ENCODE measurements around the gene DNAH2. TPM values are rescaled to one million over a fixed set of nuclear protein-coding genes. Genes with fewer than 3 reads are reported as not detected.
"Not testable (repeated sequence)": the region's sequence is repeated elsewhere in the genome, so short reads cannot be mapped to it uniquely, and the experiment has no call there.

The DNAH2 gene
- polyA plus RNA-seq, 1 of the 3 experiments (the other 2 are of a cell fraction), result 0.13 TPM

GRCh38 chr17:7807206-7807605, 89.7 kb downstream of the DNAH2 start:
- Histone ChIP-seq H3K36me3 (replicated peaks in 1 of 2; ENCODE audit: control insufficient read depth in 1 of 2, insufficient read depth in 2 of 2, low read length in 1 of 2) (no peaks in the 10 kb centered on the region), H3K9ac (no peak overlapping the region), H3K4me1 (ENCODE audit: control insufficient read depth in 1 of 2, insufficient read depth in 2 of 2, low read depth in 1 of 2, low read length in 1 of 2) (no peaks in the 10 kb centered on the region), H3F3A (replicated peaks; ENCODE audit: insufficient read depth) (no peaks in the 10 kb centered on the region), H3K9me3 (no peaks in the 10 kb centered on the region), H3K4me3 (ENCODE audit: low read depth in 2 of 2, low read length in 1 of 2) (no peak overlapping the region), H4K20me1 (ENCODE audit: insufficient read depth) (no peaks in the 10 kb centered on the region), H3K27me3 (ENCODE audit: insufficient read depth) (no peaks in the 10 kb centered on the region; the same call in 1 of the 2 replicates), H3K4me2 (no peak overlapping the region), H3K79me2 (ENCODE audit: insufficient read depth) (no peaks in the 10 kb centered on the region), H2AFZ (ENCODE audit: low read depth) (no peak overlapping the region), H3K9me2 (no peaks in the 10 kb centered on the region), H3K27ac (ENCODE audit: low read depth in 2 of 2, low read length in 1 of 2) (no peak overlapping the region)
- ChIA-PET CTCF (interaction anchor here (0.7 to 1.1 kb wide), 2 partner anchors 16 to 64 kb away, joined by 3 read pairs; no protein-coding TSS in a partner anchor), POLR2A (no interaction called here)
- TF ChIP-seq FOSL2 (IDR thresholded peaks at IDR 0.05; ENCODE audit: borderline replicate concordance, low read depth) (no peak), MXI1 (IDR thresholded peaks at IDR 0.05; ENCODE audit: low read depth, low read length) (no peak), EZH2phosphoT487 (IDR thresholded peaks at IDR 0.05; ENCODE audit: borderline replicate concordance, low read depth) (no peak)
- DNase-seq, result no peak
- WGBS (ENCODE audit: low lambda C conversion rate), result 87% methylated on average over 21 of the region's 21 CpGs

GRCh38 chr17:7809086-7809790, 91.7 kb downstream of the DNAH2 start:
- CTCF ChIA-PET, result interaction anchor here (1.3 kb wide), 1 partner anchor 66 kb away, joined by 5 read pairs; no protein-coding TSS in a partner anchor
- Histone ChIP-seq H3F3A (replicated peaks; ENCODE audit: insufficient read depth) (no peaks in the 10 kb centered on the region), H3K4me3 (ENCODE audit: low read depth in 2 of 2, low read length in 1 of 2) (no peak overlapping the region), H3K9me3 (no peaks in the 10 kb centered on the region), H3K79me2 (ENCODE audit: insufficient read depth) (no peaks in the 10 kb centered on the region), H3K9me2 (no peaks in the 10 kb centered on the region), H3K27me3 (ENCODE audit: insufficient read depth) (no peaks in the 10 kb centered on the region; the same call in 1 of the 2 replicates), H3K4me2 (no peak overlapping the region), H3K4me1 (ENCODE audit: control insufficient read depth in 1 of 2, insufficient read depth in 2 of 2, low read depth in 1 of 2, low read length in 1 of 2) (no peaks in the 10 kb centered on the region), H3K9ac (no peak overlapping the region), H2AFZ (ENCODE audit: low read depth) (no peak overlapping the region), H3K36me3 (replicated peaks in 1 of 2; ENCODE audit: control insufficient read depth in 1 of 2, insufficient read depth in 2 of 2, low read length in 1 of 2) (no peaks in the 10 kb centered on the region), H3K27ac (ENCODE audit: low read depth in 2 of 2, low read length in 1 of 2) (no peak overlapping the region), H4K20me1 (ENCODE audit: insufficient read depth) (no peaks in the 10 kb centered on the region)
- TF ChIP-seq REST (IDR thresholded peaks at IDR 0.05; ENCODE audit: low read depth, low read length) (no peak), GATA2 (CRISPR knock-in tag; IDR thresholded peaks at IDR 0.05) (no peak), SIN3A (IDR thresholded peaks at IDR 0.05; ENCODE audit: borderline replicate concordance, low read depth, low read length) (no peak), TEAD4 (IDR thresholded peaks at IDR 0.05; ENCODE audit: borderline replicate concordance, insufficient read depth) (no peak), EZH2phosphoT487 (IDR thresholded peaks at IDR 0.05; ENCODE audit: borderline replicate concordance, low read depth) (no peak)
- WGBS (ENCODE audit: low lambda C conversion rate), result 65% methylated on average over 11 of the region's 11 CpGs
- POLR2A ChIA-PET, result no interaction called here
- no peak for DNase-seq

- CTCF ChIA-PET, result interaction anchor here (1.5 kb wide), 1 partner anchor 15 kb away, joined by 3 read pairs; no protein-coding TSS in a partner anchor
These were observed 92.3 kb downstream of the DNAH2 start for GRCh38 chr17:7809791-7810343.

More at GRCh38 chr17:7809791-7810343, 92.3 kb downstream of the DNAH2 start:
- H3K4me1 ChIP-seq (ENCODE audit: control insufficient read depth in 1 of 2, insufficient read depth in 2 of 2, low read depth in 1 of 2, low read length in 1 of 2); H3K4me2 ChIP-seq; H3K27me3 ChIP-seq (ENCODE audit: insufficient read depth); H3F3A ChIP-seq (replicated peaks; ENCODE audit: insufficient read depth); H3K27ac ChIP-seq (ENCODE audit: low read depth in 2 of 2, low read length in 1 of 2); H3K4me3 ChIP-seq (ENCODE audit: low read depth in 2 of 2, low read length in 1 of 2); H2AFZ ChIP-seq (ENCODE audit: low read depth); H3K79me2 ChIP-seq (ENCODE audit: insufficient read depth); H3K9ac ChIP-seq; POLR2A ChIA-PET; H3K9me3 ChIP-seq; DNase-seq; H3K9me2 ChIP-seq; H4K20me1 ChIP-seq (ENCODE audit: insufficient read depth); H3K36me3 ChIP-seq (replicated peaks in 1 of 2; ENCODE audit: control insufficient read depth in 1 of 2, insufficient read depth in 2 of 2, low read length in 1 of 2): not testable (repeated sequence)
- 80% methylated on average over 9 of the region's 9 CpGs for WGBS (ENCODE audit: low lambda C conversion rate)

All from SK-N-SH (cell line).